OCI-LY3 (cell line): Measurements from ENCODE around the gene MAMDC2.

Experiments
- EZH2phosphoT487 ChIP-seq: fragments of 200-600 bp; shearing (Covaris generic); IDR thresholded peaks from 2 replicates; pipeline ENCODE4 v1.6.1; 2018; ENCODE audit warnings: antibody characterized with exemption, mixed run types, low read depth
- TF ChIP-seq, protein P1 (sequence below): fragments of 200-600, 300-600 bp; sonication (generic); IDR thresholded peaks from 2 replicates; pipeline ENCODE4 v1.5.1; 2014; ENCODE audit warnings: antibody characterized with exemption, low read length, low read depth

DNA sequence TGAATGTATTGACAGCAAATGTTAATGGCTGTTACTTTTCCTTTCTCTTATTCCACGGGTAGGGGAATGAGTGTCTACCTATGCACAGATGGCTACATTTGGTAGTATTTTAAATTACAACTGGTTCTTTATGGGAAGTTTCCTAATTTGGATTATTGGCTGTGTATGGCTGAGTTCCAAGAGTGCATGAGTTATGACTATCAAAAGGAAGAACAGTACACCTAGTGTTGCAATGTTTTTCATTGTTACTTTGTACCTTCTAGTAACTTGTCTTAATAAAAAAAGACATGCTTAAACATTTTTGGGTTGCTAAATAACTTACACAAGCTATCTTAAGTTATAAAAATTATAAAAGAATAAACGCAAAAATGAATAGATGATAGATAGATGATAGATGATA, 35.8 kb upstream of the MAMDC2 start:
- TF ChIP-seq, protein P1, sequence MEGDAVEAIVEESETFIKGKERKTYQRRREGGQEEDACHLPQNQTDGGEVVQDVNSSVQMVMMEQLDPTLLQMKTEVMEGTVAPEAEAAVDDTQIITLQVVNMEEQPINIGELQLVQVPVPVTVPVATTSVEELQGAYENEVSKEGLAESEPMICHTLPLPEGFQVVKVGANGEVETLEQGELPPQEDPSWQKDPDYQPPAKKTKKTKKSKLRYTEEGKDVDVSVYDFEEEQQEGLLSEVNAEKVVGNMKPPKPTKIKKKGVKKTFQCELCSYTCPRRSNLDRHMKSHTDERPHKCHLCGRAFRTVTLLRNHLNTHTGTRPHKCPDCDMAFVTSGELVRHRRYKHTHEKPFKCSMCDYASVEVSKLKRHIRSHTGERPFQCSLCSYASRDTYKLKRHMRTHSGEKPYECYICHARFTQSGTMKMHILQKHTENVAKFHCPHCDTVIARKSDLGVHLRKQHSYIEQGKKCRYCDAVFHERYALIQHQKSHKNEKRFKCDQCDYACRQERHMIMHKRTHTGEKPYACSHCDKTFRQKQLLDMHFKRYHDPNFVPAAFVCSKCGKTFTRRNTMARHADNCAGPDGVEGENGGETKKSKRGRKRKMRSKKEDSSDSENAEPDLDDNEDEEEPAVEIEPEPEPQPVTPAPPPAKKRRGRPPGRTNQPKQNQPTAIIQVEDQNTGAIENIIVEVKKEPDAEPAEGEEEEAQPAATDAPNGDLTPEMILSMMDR, result no peak
- no peak for TF ChIP-seq EZH2phosphoT487
